ENCODE results near the gene LRP8. TPM values are rescaled to one million over a fixed set of nuclear protein-coding genes. Genes with fewer than 3 reads are reported as not detected.
A peak's percentile ranks its signal among the peaks of the same experiment; 100 is the strongest.

LRP8 gene
- total and polyA plus RNA-seq, 7 donors = 0.17 to 2.4 (median 0.94) TPM

DNA sequence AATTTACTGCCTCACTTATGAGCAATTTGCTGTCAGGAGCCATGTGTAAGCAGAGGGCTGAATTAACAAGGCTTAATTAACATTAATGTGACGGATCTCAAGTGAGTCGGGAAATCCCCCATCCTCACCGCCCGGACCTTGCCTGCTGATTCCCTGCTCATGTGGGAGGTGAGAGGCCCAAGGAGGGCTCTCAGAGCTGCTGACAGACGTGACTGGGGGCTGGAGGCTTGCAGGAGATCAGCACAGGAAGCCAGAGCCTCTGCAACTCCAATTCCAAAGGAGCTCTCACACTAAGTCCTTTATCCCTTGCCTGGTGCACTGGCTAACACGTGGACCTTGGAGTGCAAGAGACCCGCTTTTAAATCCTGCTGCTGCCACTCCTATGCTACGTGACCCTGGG is 19.4 kb downstream of the LRP8 start:
- Histone ChIP-seq H3K9me3 (no peaks in the 10 kb centered on the region), H3K27ac (no peak overlapping the region), H3K4me1 (no peaks in the 10 kb centered on the region), H3K36me3 (ENCODE audit: insufficient read depth in 1 of 2, low read depth in 1 of 2) (no peaks in the 10 kb centered on the region), H3K4me3 (no peak overlapping the region), H3K27me3 (ENCODE audit: insufficient read depth in 3 of 3, low read length in 2 of 3) (no peaks in the 10 kb centered on the region)
- TF ChIP-seq, protein P1, sequence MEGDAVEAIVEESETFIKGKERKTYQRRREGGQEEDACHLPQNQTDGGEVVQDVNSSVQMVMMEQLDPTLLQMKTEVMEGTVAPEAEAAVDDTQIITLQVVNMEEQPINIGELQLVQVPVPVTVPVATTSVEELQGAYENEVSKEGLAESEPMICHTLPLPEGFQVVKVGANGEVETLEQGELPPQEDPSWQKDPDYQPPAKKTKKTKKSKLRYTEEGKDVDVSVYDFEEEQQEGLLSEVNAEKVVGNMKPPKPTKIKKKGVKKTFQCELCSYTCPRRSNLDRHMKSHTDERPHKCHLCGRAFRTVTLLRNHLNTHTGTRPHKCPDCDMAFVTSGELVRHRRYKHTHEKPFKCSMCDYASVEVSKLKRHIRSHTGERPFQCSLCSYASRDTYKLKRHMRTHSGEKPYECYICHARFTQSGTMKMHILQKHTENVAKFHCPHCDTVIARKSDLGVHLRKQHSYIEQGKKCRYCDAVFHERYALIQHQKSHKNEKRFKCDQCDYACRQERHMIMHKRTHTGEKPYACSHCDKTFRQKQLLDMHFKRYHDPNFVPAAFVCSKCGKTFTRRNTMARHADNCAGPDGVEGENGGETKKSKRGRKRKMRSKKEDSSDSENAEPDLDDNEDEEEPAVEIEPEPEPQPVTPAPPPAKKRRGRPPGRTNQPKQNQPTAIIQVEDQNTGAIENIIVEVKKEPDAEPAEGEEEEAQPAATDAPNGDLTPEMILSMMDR (IDR thresholded peaks at IDR 0.05) = no peak
- ATAC-seq (no peak), DNase-seq (no peak)
- intact Hi-C loops (cut with DNase I) = no loop called here
- 71 to 77% (median 76%) methylated on average over 8 of the region's 8 CpGs for WGBS, 3 donors

DNA sequence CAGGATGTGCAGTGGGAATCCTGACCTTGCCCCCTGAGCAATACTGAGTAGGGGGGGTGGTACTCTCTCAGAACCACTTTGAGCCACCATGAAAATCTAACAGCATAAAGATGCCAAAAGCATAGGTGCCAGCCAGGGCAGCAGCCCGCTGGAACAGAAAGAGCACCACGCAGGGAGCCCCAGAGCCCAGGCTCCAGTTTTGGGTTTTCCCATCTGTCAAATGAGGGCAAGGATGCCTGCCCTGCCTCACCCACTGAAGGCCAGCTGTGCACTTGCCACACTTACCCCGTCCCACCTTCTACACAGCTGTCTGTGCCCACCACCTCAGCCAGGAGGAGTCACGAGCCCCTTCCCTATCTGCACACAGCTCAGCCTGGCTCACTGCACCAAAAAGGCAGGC is 20.8 kb downstream of the LRP8 start:
- DNase-seq (no peak), ATAC-seq (no peak)
- Histone ChIP-seq H3K9me3 (no peaks in the 10 kb centered on the region), H3K27me3 (ENCODE audit: insufficient read depth in 3 of 3, low read length in 2 of 3) (no peaks in the 10 kb centered on the region), H3K36me3 (ENCODE audit: insufficient read depth in 1 of 2, low read depth in 1 of 2) (no peaks in the 10 kb centered on the region), H3K27ac (no peak overlapping the region), H3K4me3 (no peak overlapping the region), H3K4me1 (no peaks in the 10 kb centered on the region)
- 66 to 78% (median 77%) methylated on average over 4 of the region's 4 CpGs for WGBS, 3 donors
- TF ChIP-seq, protein P1 (IDR thresholded peaks at IDR 0.05) = no peak
- intact Hi-C loops (cut with DNase I) = no loop called here

DNA sequence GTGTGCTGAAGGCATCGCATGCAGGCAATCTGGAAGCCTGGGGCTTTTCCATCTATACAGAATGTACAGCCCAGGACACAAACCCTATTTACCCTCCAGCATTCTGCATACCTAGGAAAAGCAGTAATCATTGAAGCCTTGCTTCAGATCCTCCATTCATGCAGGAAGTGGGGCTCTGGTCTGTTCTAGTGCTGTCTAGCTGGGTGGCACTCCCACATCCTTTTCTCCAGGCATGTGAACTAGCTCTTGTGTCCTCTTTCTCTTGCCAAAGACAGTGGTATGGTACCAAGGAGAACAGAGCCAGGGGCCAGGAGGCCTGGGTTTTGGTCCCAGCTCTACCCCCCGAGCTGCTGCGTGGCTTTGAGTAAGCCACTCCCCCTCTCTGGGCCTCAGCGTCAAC is 21.7 kb downstream of the LRP8 start:
- Histone ChIP-seq H3K36me3 (ENCODE audit: insufficient read depth in 1 of 2, low read depth in 1 of 2) (no peaks in the 10 kb centered on the region), H3K4me1 (no peaks in the 10 kb centered on the region), H3K27me3 (ENCODE audit: insufficient read depth in 3 of 3, low read length in 2 of 3) (no peaks in the 10 kb centered on the region), H3K9me3 (no peaks in the 10 kb centered on the region), H3K4me3 (no peak overlapping the region), H3K27ac (no peak overlapping the region)
- intact Hi-C loops (cut with DNase I) = no loop called here
- WGBS, 3 donors = 65 to 85% (median 69%) methylated on average over 4 of the region's 4 CpGs
- DNase-seq = no peak
- no peak for ATAC-seq
- TF ChIP-seq, protein P1 (IDR thresholded peaks at IDR 0.05) = no peak

DNA sequence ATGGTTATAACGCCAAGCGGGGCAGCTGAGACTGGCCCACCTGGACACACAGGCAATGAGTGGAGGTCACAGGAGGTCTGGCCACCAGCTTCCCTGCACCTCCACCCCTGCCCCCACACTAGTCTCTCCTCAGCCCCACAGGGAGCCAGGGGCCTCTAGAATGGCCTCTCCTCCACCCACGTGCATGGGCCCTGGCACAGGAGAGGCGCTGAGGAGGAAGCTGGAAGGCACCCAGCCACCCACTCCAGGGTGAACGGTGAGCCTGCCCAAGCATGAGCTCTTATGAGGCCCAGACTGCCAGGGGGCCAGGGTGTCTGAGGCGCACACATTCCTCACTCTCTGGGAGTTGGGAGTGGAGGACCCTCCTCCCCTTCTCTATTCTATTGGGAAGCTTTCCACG is 22.2 kb downstream of the LRP8 start:
- H3K36me3 ChIP-seq (ENCODE audit: insufficient read depth in 1 of 2, low read depth in 1 of 2) = no peaks in the 10 kb centered on the region
- H3K4me1 ChIP-seq = no peaks in the 10 kb centered on the region
- H3K4me3 ChIP-seq = no peak overlapping the region
- DNase-seq (no peak), ATAC-seq (peak in 1 of 4 donors; percentile 24)
- H3K27ac ChIP-seq = no peak overlapping the region
- 53 to 73% (median 61%) methylated on average over 7 of the region's 7 CpGs for WGBS, 3 donors
- no peaks in the 10 kb centered on the region for H3K9me3 ChIP-seq
- no peaks in the 10 kb centered on the region for H3K27me3 ChIP-seq (ENCODE audit: insufficient read depth in 3 of 3, low read length in 2 of 3)
- TF ChIP-seq, protein P1 (IDR thresholded peaks at IDR 0.05) = no peak
- intact Hi-C loops (cut with DNase I) = no loop called here

DNA sequence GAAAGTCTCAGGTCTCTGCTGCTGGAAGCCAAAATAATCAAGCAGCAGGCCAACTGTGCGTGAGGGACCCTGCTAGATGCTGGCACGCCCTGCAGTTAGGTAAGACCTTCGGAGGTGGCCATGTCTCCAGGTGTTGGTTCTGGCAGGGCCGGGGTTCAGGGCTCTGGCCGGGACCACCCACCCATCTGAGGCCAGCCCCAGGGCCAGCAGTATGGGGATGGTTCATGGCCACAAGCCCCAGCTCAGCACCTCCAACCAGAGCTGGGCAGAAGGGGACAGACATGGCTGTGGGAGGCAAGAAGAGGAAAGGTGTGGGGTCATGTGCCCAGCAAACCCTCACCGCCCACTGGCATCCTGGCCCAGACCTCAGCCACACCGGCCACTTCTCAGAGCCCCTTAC is 23.3 kb downstream of the LRP8 start:
- no peaks in the 10 kb centered on the region for H3K4me1 ChIP-seq
- TF ChIP-seq, protein P1 (IDR thresholded peaks at IDR 0.05) = no peak
- WGBS, 3 donors = 91 to 97% (median 94%) methylated on average over 7 of the region's 7 CpGs
- H3K9me3 ChIP-seq = no peaks in the 10 kb centered on the region
- no peak for DNase-seq
- H3K36me3 ChIP-seq (ENCODE audit: insufficient read depth in 1 of 2, low read depth in 1 of 2) = no peaks in the 10 kb centered on the region
- H3K27me3 ChIP-seq (ENCODE audit: insufficient read depth in 3 of 3, low read length in 2 of 3) = no peaks in the 10 kb centered on the region
- intact Hi-C loops (cut with DNase I) = no loop called here
- no peak overlapping the region for H3K27ac ChIP-seq
- ATAC-seq = no peak
- H3K4me3 ChIP-seq = no peak overlapping the region

Measured in psoas muscle (tissue), 8 donors.